ENCODE data around the gene GNG12.

GRCh38 chr1:67682659-67683197 lies 150.5 kb downstream of the GNG12 start:
- TF ChIP-seq CTCF (conservative IDR thresholded peaks at IDR 0.05) = no peak
- TF ChIP-seq ZFX (IDR thresholded peaks at IDR 0.05) = no peak

All from C4-2B (cell line).